ENCODE measurements around the gene USP9X.

The USP9X gene

GRCh38 chrX:41131766-41132165 is 46.5 kb downstream of the USP9X start:
- no peak overlapping the region for H3K4me2 ChIP-seq (ENCODE audit: low read length)
- no peak overlapping the region for H3K9ac ChIP-seq (ENCODE audit: low read length)
- no peaks in the 10 kb centered on the region for H3K9me3 ChIP-seq (ENCODE audit: low read length)
- peaks cover 12% of the 10 kb centered on the region for H3K79me2 ChIP-seq (ENCODE audit: insufficient read depth, low read length)
- peaks cover 12% of the 10 kb centered on the region for H3K4me1 ChIP-seq (ENCODE audit: insufficient read depth, low read length, severe bottlenecking)
- no peak overlapping the region for H2AFZ ChIP-seq (ENCODE audit: low read length)
- peaks cover 57% of the 10 kb centered on the region for H3K36me3 ChIP-seq (ENCODE audit: insufficient read depth, low read length)
- no peaks in the 10 kb centered on the region for H4K20me1 ChIP-seq (ENCODE audit: insufficient read depth, low read length)
- H3F3A ChIP-seq (ENCODE audit: insufficient read depth, low read length) = no peaks in the 10 kb centered on the region
- H3K27ac ChIP-seq (ENCODE audit: low read depth, low read length, poor library complexity, severe bottlenecking) = no peak overlapping the region
- no peaks in the 10 kb centered on the region for H3K9me2 ChIP-seq (ENCODE audit: low read depth, low read length)
- H3K4me3 ChIP-seq (ENCODE audit: low read depth, low read length, poor library complexity, severe bottlenecking) = no peak overlapping the region
- no peak for TF ChIP-seq CTCF (IDR thresholded peaks at IDR 0.05; ENCODE audit: low read length)
- no peak for TF ChIP-seq EZH2 (IDR thresholded peaks at IDR 0.05; ENCODE audit: borderline replicate concordance, low read length)
- H3K27me3 ChIP-seq (ENCODE audit: insufficient read depth, low read length) = no peaks in the 10 kb centered on the region

- Histone ChIP-seq H3K27ac (ENCODE audit: low read depth, low read length, poor library complexity, severe bottlenecking) (no peak overlapping the region), H3K27me3 (ENCODE audit: insufficient read depth, low read length) (no peaks in the 10 kb centered on the region), H3K4me2 (ENCODE audit: low read length) (no peak overlapping the region), H3K9ac (ENCODE audit: low read length) (no peak overlapping the region), H3K4me3 (ENCODE audit: low read depth, low read length, poor library complexity, severe bottlenecking) (no peak overlapping the region), H3K9me3 (ENCODE audit: low read length) (no peaks in the 10 kb centered on the region), H2AFZ (ENCODE audit: low read length) (no peak overlapping the region), H4K20me1 (ENCODE audit: insufficient read depth, low read length) (no peaks in the 10 kb centered on the region), H3K79me2 (ENCODE audit: insufficient read depth, low read length) (no peaks in the 10 kb centered on the region), H3K9me2 (ENCODE audit: low read depth, low read length) (no peaks in the 10 kb centered on the region), H3F3A (ENCODE audit: insufficient read depth, low read length) (no peaks in the 10 kb centered on the region), H3K4me1 (ENCODE audit: insufficient read depth, low read length, severe bottlenecking) (no peaks in the 10 kb centered on the region), H3K36me3 (ENCODE audit: insufficient read depth, low read length) (peaks cover 66% of the 10 kb centered on the region)
- TF ChIP-seq EZH2 (IDR thresholded peaks at IDR 0.05; ENCODE audit: borderline replicate concordance, low read length) (no peak), CTCF (IDR thresholded peaks at IDR 0.05; ENCODE audit: low read length) (no peak)
These were observed 48.3 kb downstream of the USP9X start for GRCh38 chrX:41133551-41133950.

- H3K79me2 ChIP-seq (ENCODE audit: insufficient read depth, low read length) = no peaks in the 10 kb centered on the region
- no peak overlapping the region for H3K27ac ChIP-seq (ENCODE audit: low read depth, low read length, poor library complexity, severe bottlenecking)
- no peaks in the 10 kb centered on the region for H3F3A ChIP-seq (ENCODE audit: insufficient read depth, low read length)
- peaks cover 74% of the 10 kb centered on the region for H3K36me3 ChIP-seq (ENCODE audit: insufficient read depth, low read length)
- TF ChIP-seq CTCF (IDR thresholded peaks at IDR 0.05; ENCODE audit: low read length) (peak; percentile 22; the same call in 1 of the 2 replicates), EZH2 (IDR thresholded peaks at IDR 0.05; ENCODE audit: borderline replicate concordance, low read length) (no peak)
- H3K27me3 ChIP-seq (ENCODE audit: insufficient read depth, low read length) = no peaks in the 10 kb centered on the region
- H4K20me1 ChIP-seq (ENCODE audit: insufficient read depth, low read length) = no peaks in the 10 kb centered on the region
- H3K9me2 ChIP-seq (ENCODE audit: low read depth, low read length) = no peaks in the 10 kb centered on the region
- no peak overlapping the region for H3K4me3 ChIP-seq (ENCODE audit: low read depth, low read length, poor library complexity, severe bottlenecking)
- no peaks in the 10 kb centered on the region for H3K9me3 ChIP-seq (ENCODE audit: low read length)
- no peak overlapping the region for H3K9ac ChIP-seq (ENCODE audit: low read length)
- H2AFZ ChIP-seq (ENCODE audit: low read length) = no peak overlapping the region
- no peaks in the 10 kb centered on the region for H3K4me1 ChIP-seq (ENCODE audit: insufficient read depth, low read length, severe bottlenecking)
- no peak overlapping the region for H3K4me2 ChIP-seq (ENCODE audit: low read length)
These were observed 52.3 kb downstream of the USP9X start for GRCh38 chrX:41137589-41137988.

Measured in OCI-LY1 (cell line).